ENCODE data around the gene CLNK. TPM values are rescaled to one million over a fixed set of nuclear protein-coding genes. Genes with fewer than 3 reads are reported as not detected.

The CLNK gene
- total RNA-seq, 1 donor from 2014 or later = not detected

GRCh38 chr4:10441512-10441911 is 243.1 kb downstream of the CLNK start:
- Histone ChIP-seq H3K9me3 (ENCODE audit: control insufficient read depth in 3 of 3, low read length in 3 of 3) (peaks cover 0 to 15% (median 2%) of the 10 kb centered on the region in 3 donors), H3K27me3 (ENCODE audit: control insufficient read depth in 3 of 3, insufficient read depth in 3 of 3, low read length in 3 of 3) (no peaks in the 10 kb centered on the region)

GRCh38 chr4:10438924-10439323 is 245.6 kb downstream of the CLNK start:
- Histone ChIP-seq H3K4me3 (ENCODE audit: low read length in 3 of 3) (no peak overlapping the region), H3K36me3 (ENCODE audit: control insufficient read depth in 3 of 3, insufficient read depth in 3 of 3, low read length in 3 of 3) (peaks cover 0 to 2% (median 1%) of the 10 kb centered on the region in 3 donors), H3K27me3 (ENCODE audit: control insufficient read depth in 3 of 3, insufficient read depth in 3 of 3, low read length in 3 of 3) (no peaks in the 10 kb centered on the region), H3K27ac (ENCODE audit: low read depth, low read length) (no peak overlapping the region), H3K9ac (ENCODE audit: low read depth in 1 of 3, low read length in 3 of 3) (no peak overlapping the region), H3K4me1 (ENCODE audit: control insufficient read depth in 3 of 3, insufficient read depth in 3 of 3, low read length in 3 of 3) (no peaks in the 10 kb centered on the region), H3K9me3 (ENCODE audit: control insufficient read depth in 3 of 3, low read length in 3 of 3) (peaks cover 0 to 10% (median under 1%) of the 10 kb centered on the region in 3 donors)

More at GRCh38 chr4:10441512-10441911, 243.1 kb downstream of the CLNK start:
- Histone ChIP-seq H3K4me1 (ENCODE audit: control insufficient read depth in 3 of 3, insufficient read depth in 3 of 3, low read length in 3 of 3) (no peaks in the 10 kb centered on the region), H3K36me3 (ENCODE audit: control insufficient read depth in 3 of 3, insufficient read depth in 3 of 3, low read length in 3 of 3) (peaks cover 14 to 17% (median 16%) of the 10 kb centered on the region in 3 donors), H3K4me3 (ENCODE audit: low read length in 3 of 3) (no peak overlapping the region), H3K9ac (ENCODE audit: low read depth in 1 of 3, low read length in 3 of 3) (no peak overlapping the region), H3K27ac (ENCODE audit: low read depth, low read length) (no peak overlapping the region)

GRCh38 chr4:10437735-10438134 is 246.8 kb downstream of the CLNK start:
- H3K27ac ChIP-seq (ENCODE audit: low read depth, low read length) = no peak overlapping the region
- H3K27me3 ChIP-seq (ENCODE audit: control insufficient read depth in 3 of 3, insufficient read depth in 3 of 3, low read length in 3 of 3) = no peaks in the 10 kb centered on the region
- no peaks in the 10 kb centered on the region for H3K4me1 ChIP-seq (ENCODE audit: control insufficient read depth in 3 of 3, insufficient read depth in 3 of 3, low read length in 3 of 3)
- H3K9me3 ChIP-seq (ENCODE audit: control insufficient read depth in 3 of 3, low read length in 3 of 3) = peaks cover 0 to 5% (median 0%) of the 10 kb centered on the region in 3 donors
- H3K36me3 ChIP-seq (ENCODE audit: control insufficient read depth in 3 of 3, insufficient read depth in 3 of 3, low read length in 3 of 3) = no peaks in the 10 kb centered on the region
- no peak overlapping the region for H3K9ac ChIP-seq (ENCODE audit: low read depth in 1 of 3, low read length in 3 of 3)
- no peak overlapping the region for H3K4me3 ChIP-seq (ENCODE audit: low read length in 3 of 3)

Other genes with a start within 250 kb of the CLNK start
- gene ZNF518B, start 227.3 kb downstream of the CLNK start, total RNA-seq = 23.5 TPM